HEK293T (cell line): ENCODE data around the gene MLANA.

ENCODE experiments used
- BHLHE40 ChIP-seq: fragments of 450-650 bp; IDR thresholded peaks from 2 replicates; pipeline ENCODE4 v1.6.1; 2016; ENCODE audit warnings: mild to moderate bottlenecking, moderate library complexity, borderline replicate concordance
- ELF4 ChIP-seq: fragments of 450-650 bp; IDR thresholded peaks from 2 replicates; pipeline ENCODE4 v1.6.1; 2017; ENCODE audit warnings: antibody characterized with exemption
- FOXA1 ChIP-seq: fragments of 450-650 bp; IDR thresholded peaks from 2 replicates; pipeline ENCODE4 v1.6.1; 2016; ENCODE audit warnings: mild to moderate bottlenecking
- FOXK2 ChIP-seq: fragments of 450-650 bp; IDR thresholded peaks from 2 replicates; pipeline ENCODE4 v1.6.1; 2016; ENCODE audit warnings: mild to moderate bottlenecking
- FOXM1 ChIP-seq: fragments of 450-650 bp; IDR thresholded peaks from 2 replicates; pipeline ENCODE4 v1.6.1; 2017; ENCODE audit warnings: mild to moderate bottlenecking, borderline replicate concordance
- HDGF ChIP-seq: fragments of 450-650 bp; IDR thresholded peaks from 2 replicates; pipeline ENCODE4 v1.6.1; 2017; ENCODE audit warnings: antibody characterized with exemption, borderline replicate concordance
- NFRKB ChIP-seq: fragments of 450-650 bp; IDR thresholded peaks from 2 replicates; pipeline ENCODE4 v1.6.1; 2016; ENCODE audit warnings: mild to moderate bottlenecking, moderate library complexity
- SP1 ChIP-seq: fragments of 450-650 bp; IDR thresholded peaks from 2 replicates; pipeline ENCODE4 v1.6.1; 2017
- SUZ12 ChIP-seq: fragments of 450-650 bp; IDR thresholded peaks from 2 replicates; pipeline ENCODE4 v1.6.1; 2016; ENCODE audit warnings: mild to moderate bottlenecking
- TARDBP ChIP-seq: fragments of 450-650 bp; IDR thresholded peaks from 2 replicates; pipeline ENCODE4 v1.6.1; 2016
- ZNF384 ChIP-seq: fragments of 450-650 bp; IDR thresholded peaks from 2 replicates; pipeline ENCODE4 v1.6.1; 2016

- TF ChIP-seq BHLHE40, result no peak
- no peak for TF ChIP-seq SP1
- no peak for TF ChIP-seq NFRKB
- TF ChIP-seq ELF4, result no peak
- TF ChIP-seq FOXM1, result no peak
- no peak for TF ChIP-seq FOXA1
- TF ChIP-seq HDGF, result no peak
- TF ChIP-seq FOXK2, result no peak
- TF ChIP-seq SUZ12, result no peak
- no peak for TF ChIP-seq TARDBP
- TF ChIP-seq ZNF384, result no peak
Observed at GRCh38 chr9:5873439-5873838, 17.2 kb upstream of the MLANA start.
